ENCODE data around the gene IFNA1.
"Not testable (repeated sequence)": the region's sequence is repeated elsewhere in the genome, so short reads cannot be mapped to it uniquely, and the experiment has no call there.

GRCh38 chr9:21435015-21435383, 5.2 kb upstream of the IFNA1 start:
- TF ChIP-seq CTCF (IDR thresholded peaks at IDR 0.05; ENCODE audit: poor library complexity, severe bottlenecking); REST (IDR thresholded peaks at IDR 0.05; ENCODE audit: borderline replicate concordance); EZH2 (IDR thresholded peaks at IDR 0.05; ENCODE audit: borderline replicate concordance, insufficient read depth, low read length, poor library complexity, severe bottlenecking); MXI1 (conservative IDR thresholded peaks at IDR 0.05; ENCODE audit: poor library complexity, severe bottlenecking); POLR2AphosphoS5 (IDR thresholded peaks at IDR 0.05); TAF1 (IDR thresholded peaks at IDR 0.05; ENCODE audit: low read depth); EP300 (conservative IDR thresholded peaks at IDR 0.05; ENCODE audit: poor library complexity, severe bottlenecking): not testable (repeated sequence)

Data from neural cell (in vitro differentiated cells).